Measurements from ENCODE around the gene COPG2.
"Not testable (repeated sequence)": the region's sequence is repeated elsewhere in the genome, so short reads cannot be mapped to it uniquely, and the experiment has no call there.

Gene COPG2

DNA sequence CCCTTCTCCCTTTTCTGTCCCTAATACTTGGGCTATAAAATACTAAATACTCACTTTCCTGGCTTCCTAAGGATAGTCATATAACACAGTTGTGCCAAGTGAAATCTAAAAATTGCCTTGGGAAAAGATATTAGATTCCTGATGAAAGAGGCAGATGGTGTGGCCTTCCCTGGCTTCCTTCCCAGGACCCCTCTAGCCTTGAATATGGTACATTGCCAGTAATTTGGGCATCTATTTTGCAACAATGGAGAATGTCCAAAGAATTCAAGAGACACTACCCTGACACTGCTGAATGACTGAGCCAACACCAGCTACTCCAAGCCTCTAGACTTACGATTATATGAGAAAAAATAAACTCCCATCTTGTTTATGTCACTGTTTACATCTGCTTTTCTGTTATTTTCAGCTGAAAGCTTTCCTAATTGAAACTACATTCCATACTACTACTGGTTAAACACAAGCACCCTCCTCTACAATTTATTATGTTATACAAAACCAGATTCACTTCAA, 17.9 kb downstream of the COPG2 start:
- no peak for DNase-seq (ENCODE audit: low read depth)

DNA sequence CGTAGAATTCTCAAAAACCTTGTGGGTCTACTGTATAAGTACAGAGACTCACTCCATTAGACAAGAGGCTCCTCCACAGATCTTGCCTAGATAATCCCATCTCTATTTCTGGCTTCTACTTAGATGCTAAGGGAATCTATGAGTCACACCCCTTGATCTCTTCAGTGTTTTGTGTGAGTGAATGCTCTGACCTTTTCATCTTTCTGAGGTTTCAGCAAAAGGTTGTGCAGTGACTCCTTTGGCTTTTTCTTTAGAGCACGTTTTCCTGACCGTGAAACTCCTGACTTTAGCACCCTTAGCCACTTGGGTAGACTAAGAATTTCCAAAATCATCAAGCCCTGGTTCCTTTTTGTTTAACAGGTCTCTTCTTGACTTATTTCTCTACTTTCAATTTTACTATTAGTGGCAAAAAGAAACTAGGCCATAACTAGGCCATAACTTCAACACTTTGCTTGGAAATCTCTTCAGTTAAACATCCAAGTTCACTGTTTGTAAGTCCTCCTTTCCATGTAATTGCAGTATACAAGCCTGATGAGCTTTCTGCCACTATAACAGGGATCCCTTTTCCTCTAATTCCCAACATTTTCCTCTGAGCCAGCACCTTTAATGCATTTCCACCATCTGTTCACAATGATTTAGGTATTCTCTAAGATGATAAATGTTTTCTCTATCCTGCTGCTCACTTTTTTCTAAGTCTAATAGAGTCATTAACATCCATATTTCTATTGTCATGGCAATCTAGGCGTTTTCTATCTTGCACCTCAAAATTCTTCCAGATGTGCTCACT, 19.4 kb downstream of the COPG2 start:
- DNase-seq (ENCODE audit: low read depth) = no peak

DNA sequence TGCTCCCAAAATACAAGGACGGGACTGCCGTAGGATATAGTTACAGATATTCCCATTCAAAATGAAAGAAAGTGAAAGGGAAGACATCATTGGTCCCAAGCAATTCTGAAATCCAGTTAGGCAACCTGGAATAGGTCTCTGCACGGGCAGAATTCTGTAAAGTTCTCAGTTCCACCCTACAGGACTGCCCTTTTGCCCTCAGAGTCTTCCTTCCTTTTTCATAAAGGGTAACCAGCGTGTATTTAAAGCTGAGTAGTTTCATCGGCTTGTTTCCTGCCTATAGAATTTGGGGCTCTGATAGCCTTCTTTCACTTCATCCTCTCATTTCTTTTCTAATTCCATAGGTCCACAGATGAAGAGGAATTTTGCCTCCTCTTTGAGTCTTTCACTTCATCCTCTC, 20.0 kb downstream of the COPG2 start:
- no peak for DNase-seq (ENCODE audit: low read depth)

GRCh38 chr7:130642383-130642782, 26.2 kb downstream of the COPG2 start:
- no peak for DNase-seq (ENCODE audit: low read depth)

- no peak for DNase-seq (ENCODE audit: low read depth)
Measured at GRCh38 chr7:130641497-130641896, 27.1 kb downstream of the COPG2 start.

DNA sequence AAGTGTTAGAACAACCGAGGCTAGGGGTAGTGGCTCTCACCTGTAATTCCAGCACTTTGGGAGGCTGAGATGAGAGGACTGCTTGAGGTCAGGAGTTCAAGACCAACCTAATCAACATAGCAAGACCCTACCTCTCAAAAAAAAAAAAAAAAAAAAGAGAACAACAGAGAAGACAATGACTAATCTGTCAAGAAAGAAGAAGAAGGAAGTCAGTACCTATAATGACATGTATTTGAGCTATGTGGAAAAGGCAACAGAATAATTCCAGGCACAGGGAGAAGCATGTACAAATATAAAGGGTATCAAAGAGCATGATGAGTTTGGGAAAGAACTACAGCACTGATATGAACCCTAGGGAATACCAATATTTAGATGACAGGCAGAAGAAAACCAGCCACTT, 27.5 kb downstream of the COPG2 start:
- DNase-seq (ENCODE audit: low read depth) = no peak

- DNase-seq (ENCODE audit: low read depth) = no peak
Measured at GRCh38 chr7:130639388-130639787, 29.2 kb downstream of the COPG2 start.

GRCh38 chr7:130632111-130632510, 36.4 kb downstream of the COPG2 start:
- no peak for DNase-seq (ENCODE audit: low read depth)

- DNase-seq (ENCODE audit: low read depth) = no peak
Measured at GRCh38 chr7:130628901-130629300, 39.6 kb downstream of the COPG2 start.

- no peak for DNase-seq (ENCODE audit: low read depth)
Measured at GRCh38 chr7:130627775-130628174, 40.8 kb downstream of the COPG2 start.

GRCh38 chr7:130622866-130623265, 45.7 kb downstream of the COPG2 start:
- DNase-seq (ENCODE audit: low read depth) = no peak

DNA sequence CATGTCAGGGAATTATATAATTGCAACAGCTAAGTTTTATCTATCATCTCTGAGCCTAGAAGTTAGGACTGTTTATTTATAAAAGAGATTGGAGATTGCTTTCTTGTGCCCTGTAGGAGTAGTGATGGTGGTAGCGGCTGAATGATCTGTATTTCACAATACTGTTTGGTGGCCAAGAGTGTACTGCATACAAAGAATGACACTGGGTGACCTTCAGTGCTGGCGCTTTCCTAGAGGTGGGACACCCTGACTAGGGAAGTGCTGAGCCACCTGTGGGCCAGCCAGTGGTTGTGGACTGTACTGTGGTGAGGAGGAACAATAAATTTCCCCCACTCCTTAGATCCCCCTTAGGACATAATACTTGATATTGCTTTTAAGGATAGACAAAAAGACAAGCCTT, 53.0 kb downstream of the COPG2 start:
- DNase-seq (ENCODE audit: low read depth) = no peak

DNA sequence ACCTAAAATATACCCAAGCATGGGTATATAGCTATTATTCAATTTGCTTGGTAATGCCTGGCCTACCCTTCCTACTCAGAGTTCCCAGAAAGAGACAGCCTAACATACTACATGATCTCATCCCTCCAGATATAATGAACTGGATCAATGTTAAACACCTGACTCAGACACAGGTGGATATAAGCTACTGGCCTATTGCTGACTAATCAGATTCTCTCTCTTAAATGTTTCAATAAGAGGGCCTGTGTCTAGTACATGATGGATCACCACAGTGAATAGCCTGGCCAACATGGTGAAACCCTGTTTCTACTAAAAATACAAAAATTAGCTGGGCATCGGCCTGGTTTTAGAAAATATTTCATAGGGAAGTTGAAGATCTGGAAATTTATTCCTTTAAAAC, 54.1 kb downstream of the COPG2 start:
- no peak for DNase-seq (ENCODE audit: low read depth)

DNA sequence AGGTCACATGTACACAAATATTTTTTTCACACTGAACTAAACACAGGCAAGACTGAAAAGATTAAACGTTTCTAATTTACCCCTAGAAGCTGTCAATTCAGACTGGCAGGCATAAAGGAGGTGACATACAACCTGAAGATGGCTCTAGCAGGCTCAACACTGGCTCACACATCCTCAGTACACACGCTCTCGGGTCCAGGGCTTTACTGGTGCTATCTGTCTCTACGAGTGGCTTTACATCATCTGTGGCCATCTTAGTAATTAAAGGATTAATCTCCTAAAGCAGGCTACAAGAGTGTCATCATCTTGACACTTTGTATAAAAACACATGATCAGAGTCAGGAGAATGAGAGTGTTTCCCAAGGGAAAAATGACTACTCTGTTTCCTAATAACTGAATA, 57.3 kb downstream of the COPG2 start:
- no peak for DNase-seq (ENCODE audit: low read depth)

GRCh38 chr7:130607066-130607465, 61.5 kb downstream of the COPG2 start:
- not testable (repeated sequence) for DNase-seq (ENCODE audit: low read depth)

DNA sequence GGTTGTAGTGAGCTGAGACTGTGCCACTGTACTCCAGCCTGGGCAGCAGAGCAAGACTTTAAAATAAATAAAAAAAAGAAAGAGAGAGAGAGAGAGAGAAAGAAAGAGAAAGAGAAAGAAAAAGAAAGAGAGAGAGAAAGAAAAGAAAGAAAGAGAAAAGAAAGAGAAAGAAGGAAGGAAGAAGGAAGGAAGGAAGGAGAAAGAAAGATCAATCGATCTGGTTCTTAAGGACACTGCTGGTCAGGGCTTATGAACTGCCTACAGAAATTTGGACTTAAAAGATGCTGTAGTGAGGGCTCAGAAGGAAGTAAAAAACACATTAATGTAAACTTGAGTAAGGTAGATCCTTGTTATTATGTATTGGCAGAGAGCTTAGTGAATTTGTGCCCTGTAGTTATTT, 62.4 kb downstream of the COPG2 start:
- DNase-seq (ENCODE audit: low read depth) = no peak

DNA sequence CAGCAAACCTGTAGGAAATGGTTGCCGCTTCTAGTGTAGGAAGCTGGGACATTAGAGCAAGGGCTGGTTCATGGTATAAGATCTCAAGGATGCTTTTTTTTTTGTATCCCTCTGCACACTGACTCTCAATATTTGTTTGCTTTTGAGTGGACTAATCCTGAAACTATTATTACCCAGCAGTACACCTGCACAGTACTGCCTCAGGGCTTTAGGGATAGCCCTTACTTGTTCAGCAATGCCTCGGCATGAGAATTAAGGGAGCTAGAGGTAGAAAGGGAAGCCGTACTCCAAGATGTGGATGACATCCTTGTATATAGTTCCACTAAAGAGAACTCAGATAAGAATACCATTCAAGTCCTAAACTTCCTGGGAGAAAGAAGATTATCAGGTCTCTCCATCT, 70.5 kb downstream of the COPG2 start:
- DNase-seq (ENCODE audit: low read depth) = no peak

- no peak for DNase-seq (ENCODE audit: low read depth)
Measured at GRCh38 chr7:130595986-130596385, 72.6 kb downstream of the COPG2 start.

DNA sequence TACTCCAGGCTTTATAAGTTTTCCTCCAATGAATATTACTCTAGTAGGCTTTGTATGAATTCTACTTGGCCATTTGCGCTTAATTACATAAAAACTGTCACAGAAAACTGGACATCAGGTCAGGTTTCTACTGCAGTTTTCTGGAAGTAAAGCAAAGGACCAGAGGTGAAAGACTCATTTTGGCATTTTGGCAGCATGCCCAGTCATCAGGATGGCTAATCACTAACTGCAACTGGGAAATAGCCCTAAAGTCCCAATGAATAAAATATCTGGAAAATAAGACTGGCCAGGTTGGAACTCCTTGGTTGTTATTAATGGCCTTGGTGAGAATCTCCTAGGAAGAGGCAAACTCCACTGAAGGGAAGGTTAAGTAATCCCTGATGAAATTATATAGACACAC, 75.5 kb downstream of the COPG2 start:
- DNase-seq (ENCODE audit: low read depth) = no peak

DNA sequence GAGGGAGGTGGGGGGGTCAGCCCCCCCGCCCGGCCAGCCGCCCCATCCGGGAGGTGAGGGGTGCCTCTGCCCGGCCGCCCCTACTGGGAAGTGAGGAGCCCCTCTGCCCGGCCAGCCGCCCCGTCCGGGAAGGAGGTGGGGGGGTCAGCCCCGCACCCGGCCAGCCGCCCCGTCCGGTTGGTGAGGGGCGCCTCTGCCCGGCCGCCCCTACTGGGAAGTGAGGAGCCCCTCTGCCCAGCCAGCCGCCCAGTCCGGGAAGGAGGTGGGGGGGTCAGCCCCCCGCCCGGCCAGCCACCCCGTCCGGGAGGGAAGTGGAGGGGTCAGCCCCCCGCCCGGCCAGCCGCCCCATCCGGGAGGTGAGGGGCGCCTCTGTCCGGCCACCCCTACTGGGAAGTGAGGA, 77.1 kb downstream of the COPG2 start:
- not testable (repeated sequence) for DNase-seq (ENCODE audit: low read depth)

GRCh38 chr7:130585932-130586331, 82.6 kb downstream of the COPG2 start:
- DNase-seq (ENCODE audit: low read depth) = not testable (repeated sequence)

DNA sequence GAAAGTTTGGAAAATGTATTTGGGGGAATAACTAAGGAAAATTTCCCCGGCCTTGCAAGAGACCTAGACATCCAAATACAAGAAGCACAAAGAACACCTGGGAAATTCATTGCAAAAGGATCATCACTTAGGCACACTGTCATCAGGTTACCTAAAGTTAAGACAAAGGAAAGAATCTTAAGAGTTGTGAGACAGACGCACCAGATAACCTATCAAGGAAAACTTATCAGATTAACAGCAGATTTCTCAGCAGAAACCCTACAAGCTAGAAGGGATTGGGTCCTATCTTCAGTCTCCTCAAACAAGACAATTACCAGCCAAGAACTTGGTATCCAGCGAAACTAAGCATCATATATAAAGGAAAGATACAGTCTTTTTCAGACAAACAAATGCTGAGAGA, 93.4 kb downstream of the COPG2 start:
- not testable (repeated sequence) for DNase-seq (ENCODE audit: low read depth)

GRCh38 chr7:130570144-130570543, 98.4 kb downstream of the COPG2 start:
- not testable (repeated sequence) for DNase-seq (ENCODE audit: low read depth)

DNA sequence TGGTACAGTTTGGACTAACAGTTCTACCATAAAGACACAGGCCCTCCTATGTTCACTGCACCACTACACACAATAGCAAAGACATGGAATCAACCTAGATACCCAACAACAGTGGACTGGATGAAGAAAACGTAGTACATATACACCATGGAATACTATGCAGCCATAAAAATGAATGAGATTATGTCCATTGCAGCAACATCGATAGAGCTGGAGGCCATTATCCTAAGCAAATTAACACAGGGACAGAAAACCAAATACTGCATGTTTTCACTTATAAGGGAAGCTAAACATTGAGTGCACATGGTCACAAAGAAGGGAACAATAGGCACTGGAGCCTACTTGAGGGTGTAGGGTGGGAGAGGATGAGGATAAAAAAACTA, 101.7 kb downstream of the COPG2 start:
- DNase-seq (ENCODE audit: low read depth) = no peak
